H1 (cell line): Measurements from ENCODE around the gene KCNC1. TPM values are rescaled to one million over a fixed set of nuclear protein-coding genes. Genes with fewer than 3 reads are reported as not detected.

Experiments used
- CTCF ChIA-PET: fragments of 300-600 bp; sonication (Branson Sonifier 250); formaldehyde crosslinking; loops from one replicate; lab custom pipeline; 2021; ENCODE audit not compliant: partially characterized antibody; lab: Charles Lee
- POLR2A ChIA-PET: fragments of 300-600 bp; sonication (Branson Sonifier 250); formaldehyde crosslinking; loops from one replicate; lab custom pipeline; 2021; ENCODE audit warnings: inconsistent platforms; ENCODE audit not compliant: partially characterized antibody; lab: Charles Lee
- DNase-seq, 2 experiments: peaks; one replicate each; pipeline versions ENCODE4 v3.0.0 to v3.0.0-alpha.2; 2010 to 2022; ENCODE audit warnings: low spot score in 2 of 2, low read depth in 1 of 2, mixed read lengths in 1 of 2
- FAIRE-seq: peaks from 2 replicates; lab custom pipeline; 2011; peaks lifted over from hg19 to GRCh38; lab: Jason Lieb, UNC
- H2AFZ ChIP-seq: 2 replicates; pipeline ENCODE4 v1.8.1; 2012; ENCODE audit warnings: low read length, inconsistent platforms
- H2AK5ac ChIP-seq: 2 replicates; pipeline ENCODE4 v1.6.1; 2013; ENCODE audit warnings: low read depth, low read length
- H2BK120ac ChIP-seq: replicated peaks from 2 replicates; pipeline ENCODE3; 2013; ENCODE audit warnings: low read depth, low read length, inconsistent platforms
- H2BK12ac ChIP-seq: 2 replicates; pipeline ENCODE4 v1.6.1; 2013; ENCODE audit warnings: low read depth, low read length
- H2BK15ac ChIP-seq: 2 replicates; pipeline ENCODE4 v1.6.1; 2013; ENCODE audit warnings: low read length
- H2BK20ac ChIP-seq: 2 replicates; pipeline ENCODE4 v1.6.1; 2013; ENCODE audit warnings: low read length
- H2BK5ac ChIP-seq: 2 replicates; pipeline ENCODE4 v1.6.1; 2013; ENCODE audit warnings: low read depth, low read length
- H3K14ac ChIP-seq: 2 replicates; pipeline ENCODE4 v1.6.1; 2013; ENCODE audit warnings: inconsistent platforms; ENCODE audit not compliant: insufficient read length
- H3K18ac ChIP-seq: 2 replicates; pipeline ENCODE4 v1.6.1; 2013; ENCODE audit warnings: low read length; ENCODE audit errors: extremely low read depth
- H3K23ac ChIP-seq: 2 replicates; pipeline ENCODE4 v1.6.1; 2013; ENCODE audit warnings: inconsistent platforms; ENCODE audit not compliant: insufficient read length
- H3K23me2 ChIP-seq: 2 replicates; pipeline ENCODE4 v1.6.1; 2013; ENCODE audit warnings: low read depth, low read length
- H3K27ac ChIP-seq: 2 replicates; pipeline ENCODE4 v1.6.1; 2011; ENCODE audit warnings: low read depth, low read length, inconsistent platforms
- H3K27me3 ChIP-seq, 4 experiments: replicated peaks in 1 of 4; 1 replicate in 1 of 4; 2 replicates in 3 of 4; pipeline versions ENCODE4 v1.6.1 to v1.8.1; 2011 to 2013; ENCODE audit warnings: low read length in 3 of 4, mild to moderate bottlenecking in 3 of 4, inconsistent platforms in 2 of 4, mixed read lengths in 2 of 4, moderate library complexity in 1 of 4; ENCODE audit not compliant: control insufficient read depth in 3 of 4, insufficient read depth in 3 of 4; ENCODE audit errors: extremely low read depth in 1 of 4
- H3K36me3 ChIP-seq, 4 experiments: 2 replicates each; pipeline versions ENCODE4 v1.6.1 to v1.8.1; 2011 to 2013; ENCODE audit warnings: mild to moderate bottlenecking in 4 of 4, low read length in 3 of 4, moderate library complexity in 2 of 4, control low read depth in 1 of 4, inconsistent platforms in 1 of 4; ENCODE audit not compliant: insufficient read depth in 4 of 4, control insufficient read depth in 2 of 4
- H3K4ac ChIP-seq: replicated peaks from 2 replicates; pipeline ENCODE3; 2013; ENCODE audit warnings: low read length, low read depth, mixed read lengths, inconsistent platforms; ENCODE audit not compliant: insufficient read length
- H3K4me1 ChIP-seq, 4 experiments: replicated peaks in 1 of 4; 1 replicate in 1 of 4; 2 replicates in 3 of 4; pipeline versions ENCODE4 v1.6.1 to v1.8.1; 2011 to 2013; ENCODE audit warnings: low read length in 3 of 4, inconsistent platforms in 2 of 4, mixed read lengths in 1 of 4; ENCODE audit not compliant: insufficient read depth in 4 of 4, control insufficient read depth in 3 of 4
- H3K4me2 ChIP-seq, 2 experiments: 2 replicates each; pipeline versions ENCODE4 v1.6.1 to v1.8.1; 2011 to 2013; ENCODE audit warnings: low read depth in 2 of 2, low read length in 2 of 2, control low read depth in 1 of 2, inconsistent platforms in 1 of 2, mild to moderate bottlenecking in 1 of 2; ENCODE audit not compliant: insufficient read depth in 1 of 2
- H3K4me3 ChIP-seq, 4 experiments: fragments of 200-600, 300-600 bp in 1 of 4; sonication (generic), shearing (Covaris generic), sonication (Bioruptor Twin) in 1 of 4; 2 replicates each; pipeline versions ENCODE4 v1.5.1 to v1.8.1; 2011 to 2016; ENCODE audit warnings: low read length in 4 of 4, low read depth in 3 of 4, control low read depth in 2 of 4, inconsistent platforms in 2 of 4, mild to moderate bottlenecking in 2 of 4, mixed read lengths in 1 of 4, moderate library complexity in 1 of 4; ENCODE audit not compliant: insufficient read depth in 2 of 4; ENCODE audit errors: extremely low read depth in 1 of 4
- H3K56ac ChIP-seq: replicated peaks from 2 replicates; pipeline ENCODE3; 2013; ENCODE audit warnings: low read depth, mild to moderate bottlenecking, mixed read lengths, low read length, inconsistent platforms; ENCODE audit not compliant: insufficient read length
- H3K79me1 ChIP-seq: 2 replicates; pipeline ENCODE4 v1.6.1; 2013; ENCODE audit warnings: low read depth, low read length, control low read depth
- H3K79me2 ChIP-seq, 2 experiments: 2 replicates each; pipeline versions ENCODE4 v1.6.1 to v1.8.1; 2012 to 2013; ENCODE audit warnings: low read length in 2 of 2, mild to moderate bottlenecking in 2 of 2, inconsistent platforms in 1 of 2; ENCODE audit not compliant: insufficient read depth in 2 of 2, control insufficient read depth in 1 of 2
- H3K9ac ChIP-seq, 4 experiments: replicated peaks in 1 of 4; 1 replicate in 1 of 4; 2 replicates in 3 of 4; pipeline versions ENCODE4 v1.6.1 to v1.8.1; 2011 to 2013; ENCODE audit warnings: low read depth in 3 of 4, low read length in 3 of 4, control low read depth in 2 of 4, mild to moderate bottlenecking in 2 of 4, moderate library complexity in 2 of 4, inconsistent platforms in 1 of 4; ENCODE audit errors: extremely low read depth in 1 of 4
- H3K9me3 ChIP-seq, 2 experiments: 2 replicates each; pipeline versions ENCODE4 v1.6.1 to v1.8.1; 2012 to 2013; ENCODE audit warnings: mild to moderate bottlenecking in 2 of 2, moderate library complexity in 2 of 2, control low read depth in 1 of 2, inconsistent platforms in 1 of 2, low read depth in 1 of 2, low read length in 1 of 2, mixed read lengths in 1 of 2; ENCODE audit not compliant: insufficient read depth in 2 of 2
- H4K20me1 ChIP-seq, 2 experiments: replicated peaks in 1 of 2; 2 replicates each; pipeline versions ENCODE3 to v1.8.1; 2011 to 2013; ENCODE audit warnings: inconsistent platforms in 2 of 2, low read length in 2 of 2, mild to moderate bottlenecking in 1 of 2; ENCODE audit not compliant: insufficient read depth in 2 of 2, control insufficient read depth in 1 of 2
- H4K5ac ChIP-seq: 2 replicates; pipeline ENCODE4 v1.6.1; 2013; ENCODE audit warnings: low read length, low read depth, mixed read lengths, inconsistent platforms; ENCODE audit not compliant: insufficient read length
- H4K8ac ChIP-seq: 2 replicates; pipeline ENCODE4 v1.8.0; 2013; ENCODE audit warnings: mild to moderate bottlenecking, moderate library complexity, low read length, inconsistent platforms; ENCODE audit not compliant: insufficient read depth; ENCODE audit errors: extremely low read depth
- H4K91ac ChIP-seq: replicated peaks from 2 replicates; pipeline ENCODE3; 2013; ENCODE audit warnings: low read length, mixed read lengths, inconsistent platforms; ENCODE audit not compliant: insufficient read length
- GABPA ChIP-seq: IDR thresholded peaks from 2 replicates; pipeline ENCODE4 v1.6.1; 2011; ENCODE audit warnings: mild to moderate bottlenecking, low read length, moderate library complexity, borderline replicate concordance; ENCODE audit not compliant: insufficient read depth
- POLR2A ChIP-seq, 2 experiments: IDR thresholded peaks; 1 replicate in 1 of 2; 2 replicates in 1 of 2; pipeline ENCODE4 v1.6.1; 2011; ENCODE audit warnings: low read depth in 2 of 2, low read length in 2 of 2, mild to moderate bottlenecking in 2 of 2; ENCODE audit errors: control extremely low read depth in 1 of 2
- POLR2AphosphoS5 ChIP-seq: IDR thresholded peaks from 2 replicates; pipeline ENCODE4 v1.6.1; 2011; ENCODE audit warnings: low read depth, low read length
- RAD21 ChIP-seq, 2 experiments: IDR thresholded peaks in 1 of 2; conservative IDR thresholded peaks in 1 of 2; 2 replicates each; pipeline ENCODE4 v1.6.1; 2011; ENCODE audit warnings: low read depth in 2 of 2, low read length in 2 of 2, improper control_type of control experiment in 1 of 2, inconsistent platforms in 1 of 2, mild to moderate bottlenecking in 1 of 2, moderate library complexity in 1 of 2
- SP2 ChIP-seq: IDR thresholded peaks from 2 replicates; pipeline ENCODE4 v1.6.1; 2012; ENCODE audit warnings: mild to moderate bottlenecking, low read length, inconsistent platforms
- SUZ12 ChIP-seq: fragments of 200-600 bp; sonication (generic); IDR thresholded peaks from 2 replicates; pipeline ENCODE4 v1.6.1; 2012; ENCODE audit warnings: mild to moderate bottlenecking, inconsistent platforms, low read length, moderate library complexity, mixed read lengths
- WGBS, 2 experiments: shearing (Covaris generic) in 1 of 2; methylation state at CpG; one replicate each; pipeline versions ENCODE4 v1.1.6 to v1.1.7; 2013 to 2015; ENCODE audit warnings: low lambda C conversion rate in 2 of 2, mixed read lengths in 2 of 2, inconsistent platforms in 1 of 2, low coverage in 1 of 2, missing lambda C conversion rate in 1 of 2; ENCODE audit not compliant: insufficient replicate concordance in 2 of 2, insufficient coverage in 1 of 2, insufficient read length in 1 of 2; ENCODE audit errors: extremely low coverage in 1 of 2, missing lambda C conversion rate in 1 of 2; 5-methylcytosine and 5-hydroxymethylcytosine counted together
- polyA plus RNA-seq, 7 experiments: library from polyadenylated mRNA; depleted of rRNA in 3 of 7; stranded (reverse) in 5 of 7; unstranded in 2 of 7; fragments of >200 nt in 5 of 7; fragments of 200-250 nt in 2 of 7; gene quantifications; 1 replicate in 5 of 7; 2 replicates in 1 of 7; 4 replicates in 1 of 7; pipeline versions ENCODE4 v1.2.1 to v1.2.3, GENCODE V29; 2011 to 2013; ENCODE audit warnings: missing spikeins in 2 of 7, mixed read lengths in 2 of 7
- total RNA-seq: library from RNA; stranded (reverse); fragmentation: NEBNext Ultra II Directional; extraction: Animal tissue kit (Norgen Biotek cat#: 25700); gene quantifications from 2 replicates; pipeline ENCODE4 v1.2.1, GENCODE V29; 2021

The KCNC1 gene
- total and polyA plus RNA-seq, 2 of the 8 experiments (the other 6 are each of a cell fraction or from before 2014, with no cell fraction given), result 0.11 to 0.26 TPM

DNA sequence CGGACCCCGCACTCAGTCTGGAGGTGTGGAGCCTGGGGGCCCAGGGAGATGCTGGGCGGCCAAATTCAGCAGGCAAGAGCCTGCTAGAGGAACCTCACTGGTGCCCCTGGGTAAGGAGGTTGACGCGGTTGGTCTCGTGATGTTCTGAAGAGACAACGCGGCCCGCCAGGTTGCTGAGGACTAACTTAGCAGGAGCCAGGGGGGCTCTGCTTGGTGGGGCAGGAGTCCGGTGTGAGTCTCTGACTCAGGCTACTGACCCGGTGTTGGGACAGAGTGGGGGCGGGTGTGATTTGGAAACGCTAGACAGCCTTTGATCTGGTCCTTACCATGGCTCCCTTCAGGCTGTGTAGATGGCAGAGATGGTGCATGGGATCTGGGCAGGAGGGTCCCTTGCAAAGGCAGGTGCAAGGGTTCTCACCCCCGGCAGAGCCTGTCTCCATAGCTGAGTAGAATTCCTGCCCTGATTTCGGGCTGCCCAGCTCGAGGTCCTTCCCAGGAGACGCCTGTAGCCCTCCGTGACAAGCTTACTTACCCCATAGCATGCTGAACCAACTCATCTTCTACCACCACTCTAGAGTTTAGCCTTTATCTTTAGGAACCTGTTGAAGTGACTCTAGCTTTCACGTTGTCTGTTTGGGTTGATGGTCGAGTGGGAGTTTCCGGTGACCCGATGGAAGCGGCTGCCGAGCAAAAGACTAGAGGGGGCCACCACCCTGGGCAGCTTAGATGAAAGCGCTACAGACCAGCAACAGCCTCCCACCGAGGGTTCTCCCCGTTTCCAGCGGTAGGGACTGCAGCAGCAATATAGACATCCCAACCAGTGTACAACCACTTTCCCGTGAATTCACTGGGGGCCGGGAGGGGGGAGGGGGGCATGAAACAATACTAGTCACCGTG lies 38.4 kb downstream of the KCNC1 start:
- FAIRE-seq, result no peak
- H3K36me3 ChIP-seq, result no peaks in the 10 kb centered on the region
- DNase-seq, result no peak
- no peaks in the 10 kb centered on the region for H3K79me1 ChIP-seq
- H3K9me3 ChIP-seq, result no peaks in the 10 kb centered on the region; a peak in 1 of 4 replicates
- H3K27me3 ChIP-seq, result no peaks in the 10 kb centered on the region
- no peak overlapping the region for H2BK20ac ChIP-seq
- no peak overlapping the region for H3K27ac ChIP-seq
- H3K4me3 ChIP-seq, result no peak overlapping the region
- H2AK5ac ChIP-seq, result no peak overlapping the region
- no peak overlapping the region for H3K4me2 ChIP-seq
- H2BK15ac ChIP-seq, result no peak overlapping the region
- no peak overlapping the region for H3K9ac ChIP-seq
- no peak overlapping the region for H3K23ac ChIP-seq
- H3K56ac ChIP-seq, result no peak overlapping the region
- no peak overlapping the region for H2BK12ac ChIP-seq
- ChIA-PET CTCF (interaction anchor here (1.0 to 4.1 kb wide), 12 partner anchors 13 to 208 kb away, joined by 3 to 28 read pairs (median 5); no protein-coding TSS in a partner anchor), POLR2A (no interaction called here)
- H3K79me2 ChIP-seq, result no peaks in the 10 kb centered on the region
- no peak overlapping the region for H4K91ac ChIP-seq
- no peak overlapping the region for H4K5ac ChIP-seq
- no peaks in the 10 kb centered on the region for H4K20me1 ChIP-seq
- no peak overlapping the region for H2AFZ ChIP-seq
- no peak overlapping the region for H2BK5ac ChIP-seq
- 96% methylated on average over 29 of the region's 31 CpGs; no CpG with 5 or more reads in 1 of the 2 experiments for WGBS, 2 experiments
- H3K14ac ChIP-seq, result no peak overlapping the region
- no peak overlapping the region for H2BK120ac ChIP-seq
- peaks cover 0 to 4% (median 0%) of the 10 kb centered on the region in 4 experiments; a peak in 2 of 7 replicates for H3K4me1 ChIP-seq
- H3K18ac ChIP-seq, result no peak overlapping the region
- H3K4ac ChIP-seq, result no peak overlapping the region
- H3K23me2 ChIP-seq, result peaks cover 2% of the 10 kb centered on the region; the same call in 1 of the 2 replicates
- H4K8ac ChIP-seq, result no peak overlapping the region
- TF ChIP-seq SUZ12, result no peak
- TF ChIP-seq POLR2A (IDR thresholded peaks at IDR 0.05; ENCODE audit: control extremely low read depth in 1 of 2, low read depth in 2 of 2, low read length in 2 of 2), result no peak
- TF ChIP-seq GABPA, result no peak
- no peak for TF ChIP-seq SP2
- no peak for TF ChIP-seq POLR2AphosphoS5
- no peak for TF ChIP-seq RAD21 (IDR thresholded peaks at IDR 0.05 in 1 of 2, conservative IDR thresholded peaks at IDR 0.05 in 1 of 2; ENCODE audit: low read depth in 2 of 2, low read length in 2 of 2)
